K562 (cell line): ENCODE results near the gene NXF3. TPM values are rescaled to one million over a fixed set of nuclear protein-coding genes. Genes with fewer than 3 reads are reported as not detected.

Source experiments
- ATF2 ChIP-seq: sonication (generic); formaldehyde crosslinking; IDR thresholded peaks from 2 replicates; pipeline ENCODE4 v1.8.1; 2022; ENCODE audit warnings: missing genetic modification reagents
- ATF7 ChIP-seq: fragments of 450-650 bp; IDR thresholded peaks from 2 replicates; pipeline ENCODE4 v1.7.1; 2014; ENCODE audit warnings: mild to moderate bottlenecking, moderate library complexity
- BHLHE40 ChIP-seq: IDR thresholded peaks from 2 replicates; pipeline ENCODE4 v1.6.1; 2011; ENCODE audit warnings: low read length, improper control_type of control experiment
- HLTF ChIP-seq: fragments of 450-650 bp; IDR thresholded peaks from 2 replicates; pipeline ENCODE4 v1.6.1; 2016
- JUN ChIP-seq, 2 experiments: sonication (generic) in 1 of 2; formaldehyde crosslinking in 1 of 2; IDR thresholded peaks; 2 replicates each; pipeline versions ENCODE4 v1.6.1 to v1.8.0; 2012 to 2022; ENCODE audit warnings: borderline replicate concordance in 2 of 2, mild to moderate bottlenecking in 2 of 2, improper control_type of control experiment in 1 of 2, low read depth in 1 of 2, low read length in 1 of 2, missing genetic modification reagents in 1 of 2
- KDM4B ChIP-seq, 2 experiments: fragments of 450-650 bp in 1 of 2; sonication (generic) in 1 of 2; IDR thresholded peaks; 2 replicates each; pipeline ENCODE4 v1.6.1; 2016 to 2017; ENCODE audit warnings: borderline replicate concordance in 2 of 2, antibody characterized with exemption in 1 of 2, low read depth in 1 of 2, mild to moderate bottlenecking in 1 of 2
- NELFE ChIP-seq: IDR thresholded peaks from 2 replicates; pipeline ENCODE4 v1.6.1; 2011; ENCODE audit warnings: mild to moderate bottlenecking; ENCODE audit not compliant: insufficient read depth, insufficient read length
- PATZ1 ChIP-seq: fragments of 250-450 bp; sonication (Bioruptor Pico); IDR thresholded peaks from 2 replicates; pipeline ENCODE4 v1.5.0; 2020; ENCODE audit warnings: mild to moderate bottlenecking, borderline replicate concordance
- RFX5 ChIP-seq: IDR thresholded peaks from 2 replicates; pipeline ENCODE4 v1.6.1; 2011; ENCODE audit warnings: low read depth, mild to moderate bottlenecking, improper control_type of control experiment, low read length
- RNF219 ChIP-seq: fragments of 250-450 bp; sonication (Bioruptor Pico); IDR thresholded peaks from 2 replicates; pipeline ENCODE4 v1.5.0; 2022; ENCODE audit warnings: mild to moderate bottlenecking
- SMARCA4 ChIP-seq: fragments of 450-650 bp; IDR thresholded peaks from 2 replicates; pipeline ENCODE4 v1.6.1; 2016
- SP1 ChIP-seq: sonication (generic); formaldehyde crosslinking; IDR thresholded peaks from 2 replicates; pipeline ENCODE4 v1.8.1; 2022; ENCODE audit warnings: mild to moderate bottlenecking, missing genetic modification reagents
- SRF ChIP-seq, 2 experiments: fragments of 250-450, 450-650 bp in 1 of 2; sonication (Bioruptor Pico) in 1 of 2; sonication (generic) in 1 of 2; formaldehyde crosslinking; IDR thresholded peaks; 2 replicates each; pipeline versions ENCODE4 v1.5.0 to v1.5.1; 2020 to 2022; ENCODE audit warnings: mild to moderate bottlenecking in 1 of 2, missing genetic modification reagents in 1 of 2
- USF1 ChIP-seq: sonication (generic); formaldehyde crosslinking; IDR thresholded peaks from 2 replicates; pipeline ENCODE4 v1.9.0; 2022; ENCODE audit warnings: mild to moderate bottlenecking, missing genetic modification reagents
- VEZF1 ChIP-seq: fragments of 200-800 bp; sonication (Bioruptor generic); IDR thresholded peaks from 2 replicates; pipeline ENCODE4 v1.6.1; 2017; ENCODE audit warnings: missing genetic modification characterization, missing compliant biosample characterization
- ZBTB7A ChIP-seq: IDR thresholded peaks from 2 replicates; pipeline ENCODE4 v1.6.1; 2011; ENCODE audit warnings: low read depth, mild to moderate bottlenecking, low read length, moderate library complexity, borderline replicate concordance; ENCODE audit not compliant: control insufficient read depth
- ZNF277 ChIP-seq: fragments of 250-450 bp; sonication (Bioruptor Pico); IDR thresholded peaks from 2 replicates; pipeline ENCODE4 v1.8.0; 2022; ENCODE audit warnings: inconsistent platforms, mild to moderate bottlenecking, moderate library complexity, borderline replicate concordance
- ZNF431 ChIP-seq: sonication (generic); formaldehyde crosslinking; IDR thresholded peaks from 2 replicates; pipeline ENCODE4 v1.8.0; 2022; ENCODE audit warnings: mild to moderate bottlenecking, missing genetic modification reagents
- ZNF785 ChIP-seq: fragments of 250-450 bp; sonication (Bioruptor Pico); IDR thresholded peaks from 2 replicates; pipeline ENCODE4 v1.4.0; 2020; ENCODE audit warnings: mild to moderate bottlenecking
- polyA plus RNA-seq, 8 experiments: library from polyadenylated mRNA; depleted of rRNA in 4 of 8; stranded (reverse) in 5 of 8; unstranded in 3 of 8; fragments of >200 nt; fragmentation: Nextera tagmentation in 2 of 8; fragmentation: Illumina TruSeq in 1 of 8; extraction: Ambion mirVana in 2 of 8; extraction: Trizol in 1 of 8; gene quantifications; 2 replicates each; pipeline versions ENCODE4 v1.2.1 to v1.2.3, GENCODE V29; 2011 to 2014; ENCODE audit warnings: inconsistent platforms in 1 of 8, missing spikeins in 1 of 8
- total RNA-seq, 7 experiments: library from RNA; depleted of rRNA in 6 of 7; stranded (reverse); fragments of >200 nt in 6 of 7; fragmentation: Illumina TruSeq in 2 of 7; extraction: Trizol in 2 of 7; gene quantifications; 2 replicates each; pipeline versions ENCODE4 v1.2.1 to v1.2.3, GENCODE V29; 2011 to 2021; ENCODE audit warnings: low replicate concordance in 1 of 7

Gene NXF3
- total and polyA plus RNA-seq, 9 of the 15 experiments (the other 6 are each of a cell fraction or from before 2014, with no cell fraction given), result 0.18 to 0.40 (median 0.28) TPM; not detected in 2

GRCh38 chrX:103124284-103124683 lies 31.3 kb upstream of the NXF3 start (continued):
- TF ChIP-seq NELFE, result no peak
- no peak for TF ChIP-seq ZNF431 (CRISPR knock-in tag)
- TF ChIP-seq JUN (IDR thresholded peaks at IDR 0.05; ENCODE audit: borderline replicate concordance, low read depth, low read length), result no peak
- no peak for TF ChIP-seq JUN (CRISPR knock-in tag; IDR thresholded peaks at IDR 0.05; ENCODE audit: borderline replicate concordance)
- no peak for TF ChIP-seq BHLHE40
- peak; percentile 90 for TF ChIP-seq SMARCA4
- no peak for TF ChIP-seq RNF219 (CRISPR knock-in tag)
- no peak for TF ChIP-seq SRF (CRISPR knock-in tag; IDR thresholded peaks at IDR 0.05)
- TF ChIP-seq KDM4B (IDR thresholded peaks at IDR 0.05; ENCODE audit: borderline replicate concordance in 2 of 2, low read depth in 1 of 2), result no peak
- TF ChIP-seq SP1, result no peak
- TF ChIP-seq ATF2 (CRISPR knock-in tag), result no peak
- no peak for TF ChIP-seq ZNF277 (CRISPR knock-in tag)
- no peak for TF ChIP-seq ZBTB7A
- TF ChIP-seq ZNF785 (CRISPR knock-in tag), result no peak
- TF ChIP-seq PATZ1, result no peak
- no peak for TF ChIP-seq HLTF
- peak; percentile 35; the same call in 1 of the 2 replicates for TF ChIP-seq VEZF1
- no peak for TF ChIP-seq RFX5
- no peak for TF ChIP-seq USF1 (CRISPR knock-in tag)
- TF ChIP-seq ATF7, result 0 out of 2 replicates have a peak, but pooled peaks have one; percentile 51
